ENCODE results near the gene SLC24A4.

GRCh38 chr14:92287987-92288386, 35.0 kb upstream of the SLC24A4 start:
- TF ChIP-seq CTCF (IDR thresholded peaks at IDR 0.05; ENCODE audit: low read depth, low read length, poor library complexity, severe bottlenecking) (no peak), EZH2phosphoT487 (IDR thresholded peaks at IDR 0.05; ENCODE audit: borderline replicate concordance, low read length) (no peak)
